NCI-H446 treated with DMSO at 0.1 percent for 48 hours (cell line): ENCODE measurements around the gene RBM28.
"Not testable (repeated sequence)": the region's sequence is repeated elsewhere in the genome, so short reads cannot be mapped to it uniquely, and the experiment has no call there.

Experiments used
- DNase-seq: peaks from one replicate; lab custom pipeline; 2025; lab: John Stamatoyannopoulos, UW

RBM28 gene

DNA sequence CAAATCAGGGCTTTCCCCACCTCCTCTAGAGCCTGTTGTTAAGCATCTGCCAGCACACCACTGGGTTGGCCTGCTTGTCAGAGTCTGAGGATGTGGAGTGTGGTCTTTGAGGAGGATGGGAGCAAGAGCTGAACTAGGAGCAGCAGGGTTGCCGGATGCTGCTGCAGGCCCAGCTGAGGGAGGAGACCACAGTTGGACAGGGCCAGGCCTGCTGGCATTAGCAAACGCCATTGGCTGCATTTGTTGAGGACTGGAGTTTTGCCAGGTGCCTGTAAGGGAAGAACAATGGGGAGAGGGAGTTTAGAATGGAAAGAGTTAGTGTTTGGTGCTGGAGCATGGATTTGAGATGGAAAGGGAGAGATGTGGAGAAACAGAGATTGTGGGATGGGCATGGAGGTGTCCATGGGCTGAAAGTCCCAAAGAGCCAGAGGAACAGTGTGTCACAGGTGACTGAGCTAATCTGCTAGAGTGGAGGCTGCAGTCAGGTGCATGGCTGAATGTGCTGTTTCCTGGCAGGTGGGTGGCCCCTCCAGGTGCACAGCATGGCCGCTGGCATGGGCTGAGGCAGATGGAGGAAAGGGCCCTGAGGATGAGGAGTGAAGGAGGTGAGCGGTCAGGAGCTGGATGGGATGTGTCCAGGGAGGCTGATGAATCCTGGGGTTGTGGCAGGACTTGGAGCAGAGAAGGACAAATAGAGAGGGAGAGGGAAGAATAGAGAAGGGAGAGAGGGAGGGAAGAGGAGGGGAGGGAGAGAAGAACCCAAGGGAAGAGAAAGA lies 61.9 kb downstream of the RBM28 start:
- DNase-seq: no peak

DNA sequence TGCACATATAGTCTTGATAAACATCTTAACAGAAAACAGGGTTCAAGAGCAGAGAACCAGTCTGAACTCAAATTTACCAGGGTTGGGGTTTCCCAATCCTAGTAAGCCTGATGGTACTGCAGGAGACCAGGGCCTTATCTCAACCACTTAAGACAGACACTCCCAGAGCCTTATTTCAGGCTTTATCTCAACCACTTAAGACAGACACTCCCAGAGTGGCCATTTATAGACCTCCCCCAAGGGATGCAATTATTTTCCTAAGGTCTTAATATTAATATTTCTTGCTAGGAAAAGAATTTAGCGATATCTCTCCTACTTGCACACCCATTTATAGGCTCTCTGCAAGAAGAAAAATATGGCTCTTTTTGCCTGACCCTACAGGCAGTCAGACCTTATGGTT lies 63.3 kb downstream of the RBM28 start:
- not testable (repeated sequence) for DNase-seq

DNA sequence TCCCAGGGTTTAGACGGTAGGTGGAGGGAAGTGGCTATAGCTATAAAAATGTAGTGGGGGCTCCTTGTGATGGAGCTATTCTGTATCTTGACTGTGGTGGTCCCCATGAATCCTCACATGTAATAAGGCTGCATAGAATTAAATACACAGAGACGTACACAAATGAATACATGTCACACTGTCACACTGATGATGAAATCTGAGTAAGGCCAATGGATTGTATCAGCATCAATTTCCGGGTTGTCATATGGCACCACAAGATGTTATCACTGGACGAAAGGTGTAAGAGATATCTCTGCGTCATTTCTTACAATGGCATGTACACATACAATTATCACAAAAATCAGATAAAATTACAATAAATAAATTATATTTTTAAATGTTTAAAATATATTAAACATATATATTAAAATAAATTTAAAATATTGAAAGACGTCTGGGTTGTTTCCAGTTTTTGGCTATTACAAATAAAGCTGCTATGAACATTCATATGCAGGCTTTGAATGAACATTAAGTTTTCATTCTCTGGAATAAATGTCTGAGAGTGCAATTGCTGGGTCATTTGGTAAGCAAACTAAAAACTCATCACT lies 64.5 kb downstream of the RBM28 start:
- DNase-seq: no peak

DNA sequence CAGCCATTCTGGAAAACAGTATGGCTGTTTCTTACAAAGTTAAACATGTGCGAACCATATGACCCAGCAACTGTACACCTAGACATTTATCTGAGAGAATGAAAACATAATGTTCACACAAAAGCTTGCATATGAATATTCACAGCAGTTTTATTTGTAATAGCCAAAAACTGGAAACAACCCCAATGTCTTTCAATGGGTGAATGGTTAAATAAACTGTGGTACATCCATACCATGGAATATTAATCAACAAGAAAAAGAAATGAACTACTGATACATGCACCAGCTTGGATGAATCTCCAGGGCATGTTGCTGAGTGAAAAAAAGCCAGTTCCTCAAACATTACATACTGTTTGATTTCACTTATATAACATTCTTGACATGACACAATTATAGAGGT lies 65.3 kb downstream of the RBM28 start:
- DNase-seq: no peak

DNA sequence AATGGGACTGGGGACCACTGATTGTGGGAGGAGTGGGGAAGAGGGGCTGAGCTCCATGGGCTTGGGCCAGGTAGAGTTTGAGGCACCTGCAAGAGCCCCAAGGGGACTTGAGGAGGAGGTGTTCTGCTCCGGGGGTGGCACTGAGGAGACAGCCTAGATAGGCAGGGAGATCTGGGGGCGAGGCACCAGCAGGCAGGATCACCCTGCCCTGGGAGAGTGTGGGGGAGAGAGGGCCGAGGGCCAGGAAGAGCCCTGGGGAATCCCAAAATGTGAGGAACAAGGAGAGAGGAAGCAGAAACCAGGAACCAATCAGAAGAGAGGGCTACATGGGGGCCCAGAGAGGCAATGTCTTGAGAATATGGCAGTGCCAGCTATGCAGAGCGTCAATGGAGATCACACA lies 68.0 kb downstream of the RBM28 start:
- no peak for DNase-seq

DNA sequence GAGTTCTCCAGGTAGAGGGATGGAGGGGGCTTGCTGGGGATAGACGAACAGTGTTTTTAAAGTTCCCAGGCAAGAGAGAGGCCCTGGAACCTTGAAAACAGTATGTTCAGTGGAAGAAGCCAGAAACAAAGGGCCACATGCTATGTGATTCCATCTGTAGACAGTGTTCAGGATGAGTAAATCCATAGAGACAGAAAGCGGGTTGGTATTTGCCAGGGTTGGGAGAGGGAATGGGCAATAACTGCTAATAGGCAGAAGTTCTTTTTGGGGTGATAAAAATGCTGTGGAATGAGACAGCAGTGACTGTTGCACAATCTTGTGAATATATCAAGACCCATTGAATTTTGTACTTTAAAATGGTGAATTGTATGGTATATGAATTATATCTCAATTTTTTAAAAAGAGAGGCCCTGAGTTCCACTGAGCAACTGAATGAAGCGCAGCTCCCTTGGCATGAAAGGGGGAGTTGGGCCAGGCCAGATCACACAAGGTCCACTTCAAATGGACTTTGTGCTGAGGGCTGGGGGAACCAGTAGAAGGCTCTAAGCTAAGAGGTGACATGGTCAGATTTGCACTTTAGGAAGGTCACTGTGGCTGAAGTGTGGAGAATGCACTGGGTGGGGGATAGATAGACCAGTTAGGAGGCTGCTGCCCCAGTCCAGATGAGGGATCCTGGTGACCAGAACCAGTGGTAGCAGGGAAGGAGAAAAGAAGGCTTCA lies 68.7 kb downstream of the RBM28 start:
- no peak for DNase-seq

DNA sequence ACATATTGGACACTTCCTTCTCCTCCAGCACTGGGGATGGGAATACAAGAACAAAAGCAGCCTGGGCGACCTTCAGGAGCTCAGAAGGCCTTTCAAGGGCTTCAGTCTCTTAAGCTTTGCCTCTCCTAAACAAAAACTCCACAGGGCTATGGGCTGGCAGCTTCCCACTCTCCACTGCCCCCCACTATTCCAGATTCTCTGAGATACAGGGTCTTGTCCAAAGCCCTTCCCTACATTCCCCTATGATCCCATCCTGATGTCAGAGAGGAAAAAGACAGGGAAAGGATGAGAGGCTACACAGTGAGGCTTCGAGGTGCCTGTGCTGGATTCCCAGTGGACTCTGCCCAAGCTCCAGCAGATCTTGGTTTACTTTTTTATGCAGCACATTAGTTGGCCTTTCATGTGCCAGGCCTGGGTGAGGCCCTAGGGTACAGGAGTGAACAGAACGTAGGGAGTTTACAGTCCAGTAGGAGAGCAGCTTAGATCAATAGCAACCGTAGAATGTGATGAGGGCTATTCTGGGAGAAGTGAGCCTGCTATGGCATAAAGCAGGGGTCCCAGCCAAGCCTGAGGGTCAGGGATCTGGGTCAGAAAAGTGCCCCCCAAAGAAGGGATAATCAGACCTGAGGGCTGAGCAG lies 69.3 kb downstream of the RBM28 start:
- DNase-seq: no peak

DNA sequence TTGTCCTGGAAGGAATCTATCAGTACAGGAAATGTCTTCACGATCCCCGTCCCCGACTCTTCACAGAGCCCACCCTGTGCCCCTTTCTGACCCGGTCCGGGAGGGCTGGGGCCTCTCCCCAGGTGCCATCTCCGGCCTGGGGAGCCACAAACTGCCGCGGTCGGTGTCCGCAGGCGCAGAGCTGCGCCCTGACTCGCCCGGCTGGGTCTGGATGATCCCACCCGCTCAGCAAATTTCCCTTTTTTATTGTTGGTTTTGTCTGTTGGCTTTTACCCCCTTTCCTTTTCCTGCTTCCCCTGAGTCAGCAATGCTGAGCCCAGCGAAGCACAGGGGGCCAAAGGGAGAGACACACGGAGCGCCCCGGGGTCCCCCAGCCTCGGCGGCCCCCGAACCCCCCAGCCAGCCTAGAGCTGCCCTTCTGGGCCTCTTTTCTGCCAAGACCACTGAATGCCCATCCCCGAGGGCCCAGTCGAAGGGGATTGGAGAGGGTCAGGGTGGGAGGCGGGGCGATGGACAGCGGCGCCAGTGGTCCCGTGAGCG lies 71.7 kb downstream of the RBM28 start:
- no peak for DNase-seq

DNA sequence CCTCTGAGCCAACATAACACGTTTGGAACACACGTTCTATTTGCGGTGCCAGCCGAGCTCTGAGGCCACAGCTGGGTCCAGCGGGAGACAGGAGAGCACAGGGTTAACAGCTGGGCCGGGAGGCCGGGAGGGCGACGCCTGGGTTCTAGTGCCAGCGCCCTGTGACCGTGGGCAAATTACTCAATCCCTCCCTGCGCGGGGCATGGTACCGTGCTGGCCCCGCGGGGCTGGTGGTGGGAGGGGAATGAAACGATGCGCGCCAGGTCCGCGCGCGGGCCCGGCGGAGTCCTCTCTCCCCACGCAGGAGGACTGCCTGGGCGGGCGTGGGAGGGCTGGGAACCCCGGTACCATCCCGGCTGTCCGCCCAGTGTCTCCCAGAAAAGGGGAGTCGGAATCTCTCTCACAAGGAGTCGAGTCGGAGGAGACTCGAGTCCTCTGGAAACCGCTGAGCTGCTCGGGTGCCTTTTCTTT lies 72.2 kb downstream of the RBM28 start:
- DNase-seq: no peak

DNA sequence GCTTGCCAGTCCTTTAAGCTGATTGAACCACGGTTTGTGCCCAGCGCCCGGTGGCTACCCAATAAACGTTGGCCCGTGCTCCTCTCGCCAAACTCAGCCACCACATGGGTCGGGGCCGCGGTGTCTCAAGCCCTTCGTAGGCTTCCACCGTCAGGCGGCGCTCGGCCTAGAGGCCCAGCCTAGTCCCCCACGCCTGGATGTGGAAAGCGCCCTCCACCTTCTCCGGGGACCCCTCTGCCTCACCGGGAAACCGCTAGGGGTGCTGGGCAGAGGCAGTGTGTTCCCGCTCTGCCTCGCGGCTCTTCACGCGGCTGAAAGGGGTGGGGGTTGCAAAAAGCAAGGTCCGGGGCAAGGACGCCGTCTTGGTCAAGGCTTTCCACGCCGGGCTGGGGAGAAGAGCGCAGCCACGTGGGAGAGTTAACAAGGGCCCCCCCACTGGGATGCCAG lies 72.9 kb downstream of the RBM28 start:
- no peak for DNase-seq

DNA sequence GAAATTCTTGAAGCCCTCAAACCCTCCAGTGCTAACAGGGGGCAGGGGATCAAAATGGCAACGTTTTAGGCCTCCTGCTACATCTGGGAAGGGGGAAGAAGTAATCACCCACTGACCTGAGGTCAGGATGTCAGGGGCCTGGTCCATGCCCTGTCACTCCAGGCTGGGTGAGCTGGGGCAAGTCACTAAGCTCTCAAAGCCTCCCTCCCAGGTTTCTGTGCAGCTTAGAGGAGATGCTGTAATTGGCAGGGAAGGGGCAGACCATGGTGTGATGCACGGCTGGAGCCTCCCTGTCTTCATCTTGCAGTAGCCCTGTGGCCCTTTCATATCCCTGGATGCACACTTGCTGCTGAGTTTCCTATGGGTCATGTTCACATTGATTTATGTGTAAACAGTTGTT lies 75.5 kb downstream of the RBM28 start:
- DNase-seq: no peak

DNA sequence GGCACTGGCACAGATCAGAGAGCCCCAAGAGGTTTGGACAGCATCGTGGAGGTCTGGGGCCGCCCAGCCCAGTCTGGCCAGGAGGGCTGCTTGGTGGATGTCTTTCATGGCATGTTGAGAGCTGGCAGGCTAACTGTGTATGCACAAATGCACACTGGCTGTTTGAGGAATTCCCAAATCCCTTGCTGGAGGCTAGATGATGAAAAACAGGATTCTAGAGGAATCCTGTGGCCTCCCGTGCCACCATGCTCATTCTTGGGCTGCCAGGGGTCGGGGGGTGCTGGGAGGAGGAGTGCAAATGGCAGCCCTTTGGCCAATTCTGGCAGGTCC lies 76.1 kb downstream of the RBM28 start:
- DNase-seq: no peak

DNA sequence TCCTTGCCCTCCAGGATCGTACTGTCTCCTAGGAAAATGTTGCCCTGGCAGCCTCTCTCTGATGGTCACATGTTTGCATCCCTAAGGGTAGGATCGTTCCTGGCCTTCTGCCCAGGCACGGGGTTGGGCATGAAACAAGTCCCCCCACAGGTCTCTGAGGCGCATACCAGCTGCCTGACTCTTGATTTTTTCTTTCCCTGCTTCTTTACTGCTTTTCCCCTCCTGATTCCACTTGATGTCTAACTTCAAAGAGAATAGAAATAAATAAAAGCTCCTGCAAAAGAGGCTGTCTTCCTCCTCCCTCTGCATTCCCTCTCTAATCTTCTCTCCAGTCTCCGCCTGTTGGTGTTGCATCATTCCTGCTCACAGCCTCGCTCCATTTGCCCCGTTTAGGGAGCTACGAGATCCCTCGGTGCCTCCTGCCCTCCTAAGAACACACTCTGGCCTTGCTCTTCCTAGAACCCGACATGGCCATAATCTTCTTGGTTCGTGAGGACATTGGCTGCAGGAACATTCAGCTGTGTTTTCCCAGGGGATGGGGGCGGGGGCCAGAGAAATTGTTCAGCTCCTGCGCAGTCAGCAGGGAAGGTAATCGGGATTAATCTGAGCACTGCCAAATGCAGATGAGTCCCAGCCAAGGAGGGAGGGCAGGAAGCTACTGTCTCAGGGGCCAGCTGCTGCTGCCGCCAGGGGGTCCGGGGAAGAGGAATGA lies 76.7 kb downstream of the RBM28 start:
- DNase-seq: peak; percentile 95

DNA sequence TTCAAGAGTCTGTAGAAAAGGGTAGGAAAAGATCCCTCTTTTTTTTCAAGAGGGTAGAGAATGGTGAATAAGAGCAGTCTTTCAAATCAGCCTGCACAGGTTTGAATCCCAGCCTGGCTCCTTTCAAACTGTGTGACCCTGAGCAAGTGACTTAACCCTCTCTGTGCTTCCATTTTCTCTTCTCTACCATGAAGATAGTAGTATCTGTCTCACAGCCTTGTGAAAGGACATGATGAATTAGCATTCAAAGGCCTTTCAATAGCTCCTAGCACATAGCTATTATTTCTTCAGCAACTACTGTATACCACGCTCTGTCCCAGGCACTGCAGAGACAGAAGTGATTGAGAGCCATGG lies 77.2 kb downstream of the RBM28 start:
- DNase-seq: no peak

DNA sequence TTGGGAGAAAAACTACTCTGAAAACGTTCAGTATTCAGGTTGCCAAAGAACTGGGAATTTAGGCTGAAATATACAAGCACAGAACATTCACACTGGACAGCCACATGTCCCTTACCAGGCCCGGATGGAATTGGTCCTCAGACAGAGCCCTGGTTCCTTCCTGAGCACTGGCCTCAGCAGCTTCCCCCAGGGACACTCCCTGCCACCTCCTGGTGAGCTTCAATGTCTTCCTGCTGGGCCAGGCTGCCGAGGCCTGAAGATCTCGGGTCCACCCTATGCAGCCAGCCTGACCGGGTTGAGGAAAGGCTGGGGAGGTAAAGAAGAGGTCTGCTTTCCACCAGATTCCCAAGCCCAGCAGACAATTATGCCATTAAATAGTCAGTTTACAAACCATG lies 77.8 kb downstream of the RBM28 start:
- DNase-seq: no peak

DNA sequence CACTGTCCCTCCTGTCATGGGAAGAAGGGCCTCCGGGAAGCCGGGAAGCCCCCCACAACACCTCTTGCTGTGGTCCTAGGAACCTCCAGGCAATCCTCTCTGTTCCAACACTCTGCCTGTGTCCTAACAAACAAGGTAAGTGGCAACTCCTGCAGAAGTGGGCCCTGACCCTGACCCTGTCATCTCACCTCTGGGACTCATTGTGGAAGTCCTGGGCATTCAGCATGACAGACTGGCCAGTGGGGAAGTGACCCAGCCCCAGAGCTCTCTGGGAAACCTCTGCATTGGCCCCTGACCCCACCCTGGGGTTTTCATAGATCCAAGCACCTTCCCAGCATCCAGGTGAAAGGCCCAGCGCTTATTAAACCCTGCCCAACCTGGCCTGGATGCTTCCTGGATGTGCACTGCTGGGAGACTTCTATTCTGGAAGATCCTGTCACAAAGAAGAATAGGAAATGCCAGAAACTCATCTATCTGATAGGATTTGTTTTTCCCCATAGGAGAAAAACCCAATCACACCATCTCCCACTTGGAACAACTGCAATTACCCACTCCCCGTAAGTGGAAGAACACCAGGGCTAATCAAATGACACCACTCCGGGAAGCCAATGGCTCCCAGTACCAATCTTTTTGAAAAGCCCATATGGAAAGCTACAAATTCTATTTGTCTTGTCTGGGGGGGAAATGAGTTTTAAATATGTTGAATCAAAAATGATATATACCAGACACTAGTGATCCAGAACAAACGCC lies 78.4 kb downstream of the RBM28 start:
- DNase-seq: no peak

DNA sequence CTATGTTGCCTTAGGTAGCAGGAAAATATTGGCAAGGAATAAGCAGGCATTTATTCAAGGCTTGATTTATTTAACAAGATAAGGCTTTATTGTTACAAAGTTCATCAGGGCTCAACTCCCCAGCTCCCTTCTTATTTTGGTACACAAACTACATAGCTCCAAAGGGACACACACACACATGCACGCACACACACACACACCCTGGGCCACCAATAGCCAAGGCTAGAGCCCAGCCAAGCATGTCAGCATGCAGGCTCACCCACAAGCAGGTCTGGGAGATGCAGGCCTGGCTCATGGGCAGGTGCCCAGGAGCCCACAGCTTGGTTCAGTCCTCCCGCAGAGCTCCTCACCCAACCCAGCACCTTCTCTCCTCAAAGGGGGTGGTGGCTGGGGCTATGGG lies 79.2 kb downstream of the RBM28 start:
- DNase-seq: no peak

DNA sequence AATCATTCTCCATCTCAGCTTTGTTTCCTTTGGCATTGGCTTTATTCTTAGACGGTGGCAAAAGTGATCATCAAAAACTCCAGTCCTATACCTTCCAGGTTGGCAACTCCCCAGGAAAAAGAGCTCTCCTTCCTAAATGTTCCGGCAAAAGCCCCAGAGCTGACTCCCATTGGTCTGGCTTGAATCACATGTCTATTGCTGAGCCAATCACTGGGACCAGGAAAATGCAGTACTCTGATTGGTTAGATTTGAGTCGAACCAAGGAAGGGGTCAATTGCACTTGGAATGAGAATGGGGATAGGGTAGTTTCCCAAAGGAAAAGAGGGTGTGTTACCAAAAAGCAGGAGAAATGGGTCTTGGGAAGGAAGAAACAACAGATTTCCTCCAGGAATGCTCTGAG lies 80.3 kb downstream of the RBM28 start:
- no peak for DNase-seq

DNA sequence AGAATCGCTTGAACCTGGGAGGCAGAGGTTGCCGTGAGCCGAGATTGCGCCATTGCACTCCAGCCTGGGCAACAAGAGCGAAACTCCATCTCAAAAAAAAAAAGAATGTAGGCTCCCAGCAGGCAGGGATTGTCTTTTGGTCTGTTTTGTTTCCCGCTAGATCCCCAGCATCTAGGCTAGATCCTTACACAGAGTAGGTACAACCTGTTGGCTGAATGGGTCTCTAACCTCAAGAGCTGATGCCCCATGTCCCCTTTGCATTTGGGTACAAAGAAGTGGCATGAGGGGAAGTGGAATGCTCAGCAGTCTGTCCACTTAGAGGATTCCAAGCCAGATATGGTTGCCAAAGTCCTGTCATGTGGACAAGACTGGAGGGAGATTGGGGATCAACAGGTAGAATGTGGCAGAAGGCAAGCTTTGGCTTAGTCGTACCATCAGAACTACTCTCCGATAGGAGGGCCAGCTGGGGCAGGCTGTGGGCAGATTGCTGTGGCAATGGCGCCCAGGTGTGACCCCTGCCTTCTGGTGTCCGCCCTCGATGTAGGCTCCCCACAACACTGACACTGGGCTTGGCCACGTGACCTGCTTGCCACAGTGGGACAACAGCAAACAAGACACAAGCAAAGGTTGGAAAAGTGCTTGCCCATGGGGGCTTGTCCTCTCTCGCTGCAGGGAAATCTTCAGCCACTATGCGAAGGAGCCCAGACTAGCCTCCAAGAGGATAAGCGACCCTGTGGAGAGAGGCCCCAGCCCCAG lies 81.3 kb downstream of the RBM28 start:
- DNase-seq: no peak

DNA sequence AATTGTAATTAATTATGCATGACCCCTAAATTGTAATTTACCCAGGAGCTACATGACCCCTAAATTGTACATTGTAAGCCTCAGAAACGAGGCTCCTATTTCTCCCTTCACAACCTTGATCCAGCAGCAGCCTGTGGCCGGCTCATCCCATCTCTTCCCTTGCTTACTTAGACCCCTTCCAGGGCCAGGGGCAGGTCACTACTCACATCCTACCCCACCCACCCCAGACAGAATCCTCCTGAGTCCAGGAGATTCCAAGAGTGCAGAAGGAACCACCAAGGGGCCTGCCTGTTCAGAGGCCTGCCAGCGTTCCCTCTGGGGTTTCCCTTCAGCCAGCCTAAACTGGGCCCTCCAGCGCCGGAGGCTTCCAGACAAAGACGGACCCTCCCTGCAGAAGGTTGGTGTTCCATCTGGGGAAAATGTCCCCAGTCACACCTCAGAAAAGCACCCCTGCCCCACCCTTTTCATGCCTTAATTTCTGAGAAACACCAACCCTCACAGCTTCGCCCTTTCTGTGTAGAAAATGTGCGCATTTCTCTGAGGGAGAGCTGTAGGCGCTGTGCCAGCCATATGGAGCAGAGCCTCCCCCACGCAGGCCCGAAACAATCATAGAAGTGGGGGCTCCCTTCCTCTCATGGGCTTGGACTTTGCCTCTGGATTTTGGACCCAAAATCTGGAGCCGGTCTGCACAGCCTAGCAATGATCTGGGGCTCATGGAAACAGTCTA lies 83.5 kb downstream of the RBM28 start:
- no peak for DNase-seq
